Spleen (tissue), 11 donors: ENCODE results near the gene HCFC1R1. TPM values are rescaled to one million over a fixed set of nuclear protein-coding genes. Genes with fewer than 3 reads are reported as not detected.

Experiments used
- DNase-seq: peaks from one replicate; pipeline ENCODE4 v3.0.0-alpha.2; 2020
- H3K27ac ChIP-seq, 8 donors: fragments of 200-600 bp; sonication (generic) in 7 of 8; 1 replicate in 4 of 8; 2 replicates in 4 of 8; pipeline versions ENCODE4 v1.5.0 to v1.8.0; 2016 to 2021; ENCODE audit warnings: inconsistent platforms in 4 of 8, mild to moderate bottlenecking in 4 of 8, moderate library complexity in 1 of 8
- H3K27me3 ChIP-seq, 7 donors: fragments of 200-600 bp; sonication (generic) in 6 of 7; replicated peaks in 1 of 7; 1 replicate in 4 of 7; 2 replicates in 3 of 7; pipeline versions ENCODE4 v1.5.0 to v1.8.0; 2016 to 2021; ENCODE audit warnings: inconsistent platforms in 3 of 7, mild to moderate bottlenecking in 1 of 7
- H3K36me3 ChIP-seq, 6 donors: fragments of 200-600 bp; sonication (generic) in 5 of 6; 1 replicate in 4 of 6; 2 replicates in 2 of 6; pipeline versions ENCODE4 v1.5.0 to v1.8.0; 2016 to 2021; ENCODE audit warnings: inconsistent platforms in 2 of 6
- H3K4me1 ChIP-seq, 6 donors: fragments of 200-600 bp; sonication (generic) in 5 of 6; 1 replicate in 3 of 6; 2 replicates in 3 of 6; pipeline versions ENCODE4 v1.5.0 to v1.8.0; 2016 to 2021; ENCODE audit warnings: inconsistent platforms in 3 of 6
- H3K4me3 ChIP-seq, 8 donors: fragments of 200-600 bp; sonication (generic) in 7 of 8; 1 replicate in 4 of 8; 2 replicates in 4 of 8; pipeline versions ENCODE4 v1.5.0 to v1.8.0; 2016 to 2021; ENCODE audit warnings: inconsistent platforms in 4 of 8, mild to moderate bottlenecking in 4 of 8, moderate library complexity in 2 of 8
- H3K9me3 ChIP-seq, 8 donors: fragments of 200-600 bp; sonication (generic) in 7 of 8; 1 replicate in 4 of 8; 2 replicates in 4 of 8; pipeline versions ENCODE4 v1.5.0 to v1.8.0; 2016 to 2021; ENCODE audit warnings: inconsistent platforms in 4 of 8
- POLR2A ChIP-seq, 3 donors: fragments of 450-650 bp; IDR thresholded peaks; one replicate each; pipeline ENCODE4 v1.5.1; 2017; ENCODE audit warnings: antibody characterized with exemption in 3 of 3, mild to moderate bottlenecking in 1 of 3
- POLR2AphosphoS5 ChIP-seq, 3 donors: sonication (generic); formaldehyde crosslinking; IDR thresholded peaks; one replicate each; pipeline ENCODE4 v1.5.1; 2017; ENCODE audit warnings: antibody characterized with exemption in 3 of 3
- WGBS, 5 donors: extraction: QIAGEN DNeasy Blood & Tissue Kit in 3 of 5; methylation state at CpG; one replicate each; pipeline versions ENCODE4 v1.1.5 to v1.1.7; 2013 to 2018; 5-methylcytosine and 5-hydroxymethylcytosine counted together
- intact Hi-C: fragments of 100-400 bp; cut with DNase I; formaldehyde crosslinking; loops from one replicate; pipeline ENCODE4 v1.15.0; 2023; ENCODE audit warnings: low total_unique reads
- polyA plus RNA-seq, 3 donors: library from polyadenylated mRNA; stranded (reverse); fragments of 200-250 nt; gene quantifications; one replicate each; pipeline ENCODE4 v1.2.1, GENCODE V29; 2013
- total RNA-seq, 7 donors: library from RNA; depleted of rRNA in 3 of 7; stranded (reverse); fragments of >200 nt in 3 of 7; fragmentation: NEBNext Ultra II Directional in 4 of 7; extraction: Animal tissue kit (Norgen Biotek cat#: 25700) in 4 of 7; gene quantifications; one replicate each; pipeline versions ENCODE4 v1.1.0 to v1.2.1, GENCODE V29; 2016 to 2021
- TF ChIP-seq, protein P1 (sequence below), 11 experiments: fragments of 200-600 bp in 7 of 11; fragments of 450-650 bp in 4 of 11; sonication (generic) in 4 of 11; IDR thresholded peaks in 8 of 11; conservative IDR thresholded peaks in 3 of 11; 1 replicate in 7 of 11; 2 replicates in 4 of 11; pipeline versions ENCODE4 v1.4.0 to v1.8.0; 2016 to 2021; ENCODE audit warnings: antibody characterized with exemption in 11 of 11, inconsistent platforms in 4 of 11, mild to moderate bottlenecking in 1 of 11
- donor health status: healthy with polysubstance abuse.
- donor health status: DM: no; HTN: no; CAD: no; lungs with moderate emphysema.
- donor health status: DM: no; HTN: no; CAD: no.
- donor health status: Bipolar disorder and iron deficiency.
- donor health status: healthy.
- donor health status: DM: no; HTN: no; CAD: no.
- donor health status: DM: yes; HTN: yes; CAD: no.

HCFC1R1 gene
- total and polyA plus RNA-seq, 10 donors, result 15.5 to 74.5 (median 27.2) TPM

DNA sequence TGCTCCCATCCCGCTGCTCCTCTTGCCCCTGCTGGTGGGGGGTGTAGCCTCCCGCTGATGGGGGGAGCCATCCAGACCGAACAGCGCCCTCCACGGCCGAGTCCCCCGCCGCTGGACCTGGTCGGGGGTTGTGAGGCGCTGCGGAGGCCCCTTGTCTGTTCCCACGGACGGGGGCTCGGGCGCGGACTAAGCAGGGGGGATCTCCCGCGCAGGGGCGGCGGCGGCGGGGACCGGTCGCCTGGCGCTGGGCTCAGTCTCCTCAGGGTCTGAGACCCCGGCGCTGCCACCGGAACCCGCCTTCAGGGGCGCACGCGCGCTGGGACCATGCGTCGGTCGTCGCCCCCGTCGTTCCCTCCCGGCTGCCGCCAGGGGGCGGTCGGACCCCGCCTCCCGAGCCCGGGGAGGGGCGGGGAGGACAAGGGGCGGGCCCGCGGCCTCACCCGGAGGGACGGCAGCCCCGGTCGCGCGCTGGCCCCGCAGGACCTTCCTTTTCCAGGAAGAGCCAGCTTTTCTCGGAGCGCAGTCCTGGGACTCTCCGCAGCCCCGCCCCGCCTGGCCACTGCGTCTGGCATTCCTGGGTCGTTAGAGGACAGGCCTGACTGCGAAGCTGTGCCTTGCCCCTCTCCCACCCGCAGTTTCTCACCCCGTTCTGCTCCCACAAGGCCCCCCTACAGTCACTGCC, 35.4 kb upstream of the HCFC1R1 start:
- peak overlapping the region; percentile 71 to 97 (median 80) for H3K4me3 ChIP-seq
- intact Hi-C loops, result loop anchor here (5.0 to 10.0 kb wide), 2 partner anchors 68 to 106 kb away; no protein-coding TSS in a partner anchor
- H3K4me1 ChIP-seq, result peaks cover 21 to 98% (median 63%) of the 10 kb centered on the region in 6 donors

DNA sequence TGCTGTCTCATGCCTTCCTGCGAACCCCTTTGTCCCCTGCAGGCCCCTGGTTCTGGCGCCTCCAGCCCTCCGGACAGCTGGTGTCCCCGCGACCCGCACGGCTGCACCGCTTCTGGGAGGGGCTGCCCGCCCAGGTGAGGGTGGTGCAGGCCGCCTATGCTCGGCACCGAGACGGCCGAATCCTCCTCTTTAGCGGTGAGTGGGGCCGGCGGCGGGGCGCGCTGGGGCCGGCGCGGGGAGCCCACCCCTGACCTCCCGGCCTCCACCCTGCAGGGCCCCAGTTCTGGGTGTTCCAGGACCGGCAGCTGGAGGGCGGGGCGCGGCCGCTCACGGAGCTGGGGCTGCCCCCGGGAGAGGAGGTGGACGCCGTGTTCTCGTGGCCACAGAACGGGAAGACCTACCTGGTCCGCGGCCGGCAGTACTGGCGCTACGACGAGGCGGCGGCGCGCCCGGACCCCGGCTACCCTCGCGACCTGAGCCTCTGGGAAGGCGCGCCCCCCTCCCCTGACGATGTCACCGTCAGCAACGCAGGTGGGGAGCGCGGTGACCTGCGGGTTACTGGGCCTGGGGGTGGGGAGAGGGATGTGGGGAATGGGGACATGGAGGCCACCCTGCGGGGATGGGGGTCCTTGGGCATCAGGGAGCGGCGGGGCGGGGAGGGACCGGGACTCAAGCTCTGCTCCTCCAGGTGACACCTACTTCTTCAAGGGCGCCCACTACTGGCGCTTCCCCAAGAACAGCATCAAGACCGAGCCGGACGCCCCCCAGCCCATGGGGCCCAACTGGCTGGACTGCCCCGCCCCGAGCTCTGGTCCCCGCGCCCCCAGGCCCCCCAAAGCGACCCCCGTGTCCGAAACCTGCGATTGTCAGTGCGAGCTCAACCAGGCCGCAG, 34.6 kb upstream of the HCFC1R1 start:
- 7 to 11% (median 8%) methylated on average over 21 to 77 of the region's 77 CpGs for WGBS, 5 donors
- H3K4me3 ChIP-seq, result peak overlapping the region; percentile 71 to 97 (median 80)
- TF ChIP-seq POLR2A (IDR thresholded peaks at IDR 0.05) (no peak), POLR2AphosphoS5 (IDR thresholded peaks at IDR 0.05) (peak in 2 of 3 donors; percentile 8 to 68)
- TF ChIP-seq, protein P1, sequence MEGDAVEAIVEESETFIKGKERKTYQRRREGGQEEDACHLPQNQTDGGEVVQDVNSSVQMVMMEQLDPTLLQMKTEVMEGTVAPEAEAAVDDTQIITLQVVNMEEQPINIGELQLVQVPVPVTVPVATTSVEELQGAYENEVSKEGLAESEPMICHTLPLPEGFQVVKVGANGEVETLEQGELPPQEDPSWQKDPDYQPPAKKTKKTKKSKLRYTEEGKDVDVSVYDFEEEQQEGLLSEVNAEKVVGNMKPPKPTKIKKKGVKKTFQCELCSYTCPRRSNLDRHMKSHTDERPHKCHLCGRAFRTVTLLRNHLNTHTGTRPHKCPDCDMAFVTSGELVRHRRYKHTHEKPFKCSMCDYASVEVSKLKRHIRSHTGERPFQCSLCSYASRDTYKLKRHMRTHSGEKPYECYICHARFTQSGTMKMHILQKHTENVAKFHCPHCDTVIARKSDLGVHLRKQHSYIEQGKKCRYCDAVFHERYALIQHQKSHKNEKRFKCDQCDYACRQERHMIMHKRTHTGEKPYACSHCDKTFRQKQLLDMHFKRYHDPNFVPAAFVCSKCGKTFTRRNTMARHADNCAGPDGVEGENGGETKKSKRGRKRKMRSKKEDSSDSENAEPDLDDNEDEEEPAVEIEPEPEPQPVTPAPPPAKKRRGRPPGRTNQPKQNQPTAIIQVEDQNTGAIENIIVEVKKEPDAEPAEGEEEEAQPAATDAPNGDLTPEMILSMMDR (IDR thresholded peaks at IDR 0.05 in 8 of 11, conservative IDR thresholded peaks at IDR 0.05 in 3 of 11), result peak in 1 of 11 experiments; percentile 10

More for the DNA sequence above, 35.4 kb upstream of the HCFC1R1 start:
- TF ChIP-seq, protein P1 (IDR thresholded peaks at IDR 0.05 in 8 of 11, conservative IDR thresholded peaks at IDR 0.05 in 3 of 11), result peak; percentile 83 to 99 (median 97)
- TF ChIP-seq POLR2A (IDR thresholded peaks at IDR 0.05) (peak in 1 of 3 donors; percentile 17), POLR2AphosphoS5 (IDR thresholded peaks at IDR 0.05) (peak; percentile 85 to 91 (median 86))
- WGBS, 5 donors, result 0 to 2% (median 1%) methylated on average over 13 to 67 of the region's 67 CpGs
- Histone ChIP-seq H3K9me3 (no peaks in the 10 kb centered on the region), H3K27me3 (no peaks in the 10 kb centered on the region), H3K36me3 (peaks cover 0 to 39% (median 0%) of the 10 kb centered on the region in 6 donors), H3K27ac (peak overlapping the region; percentile 86 to 96 (median 90))
- DNase-seq, result peak; percentile 98

DNA sequence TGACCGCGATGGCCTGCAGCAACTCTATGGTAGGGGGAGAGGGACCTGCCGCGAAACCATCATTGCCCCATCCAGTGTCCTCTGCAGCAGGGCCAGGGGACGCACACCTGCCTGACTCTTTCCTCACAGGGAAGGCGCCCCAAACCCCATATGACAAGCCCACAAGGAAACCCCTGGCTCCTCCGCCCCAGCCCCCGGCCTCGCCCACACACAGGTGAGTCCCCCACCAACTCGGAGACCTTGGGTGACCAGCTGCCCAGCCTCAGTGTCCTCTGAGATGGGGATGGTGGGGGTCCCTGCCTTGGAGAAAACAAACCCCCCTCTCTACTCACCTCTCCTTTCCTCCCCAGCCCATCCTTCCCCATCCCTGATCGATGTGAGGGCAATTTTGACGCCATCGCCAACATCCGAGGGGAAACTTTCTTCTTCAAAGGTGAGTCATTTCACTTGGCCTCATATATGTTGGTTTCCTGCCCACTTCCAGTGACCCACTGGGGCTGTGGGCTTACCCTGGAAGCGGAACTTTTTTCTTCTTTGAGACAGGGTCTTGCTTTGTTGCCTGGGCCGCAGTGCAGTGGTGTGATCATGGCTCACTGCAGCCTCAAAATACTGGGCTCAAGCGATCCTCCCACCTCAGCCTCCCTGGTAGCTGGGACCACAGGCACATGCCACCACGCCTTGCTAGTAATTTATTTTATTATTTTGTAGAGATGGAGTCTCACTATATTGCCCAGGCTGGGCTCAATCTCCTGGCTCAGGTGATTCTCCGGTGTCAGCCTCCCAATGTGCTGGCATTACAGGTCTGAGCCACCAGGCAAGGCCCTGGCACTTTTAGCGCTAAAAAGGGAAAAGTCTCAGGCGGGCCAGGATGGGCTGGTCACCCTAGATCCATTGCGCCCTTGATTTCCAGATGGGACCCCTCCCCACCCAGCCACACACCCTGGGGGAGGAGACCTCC, 33.7 kb upstream of the HCFC1R1 start:
- Histone ChIP-seq H3K4me1 (peaks cover 21 to 87% (median 63%) of the 10 kb centered on the region in 6 donors), H3K27ac (peak overlapping the region in 7 of 8 donors; percentile 86 to 96 (median 92)), H3K9me3 (no peaks in the 10 kb centered on the region), H3K27me3 (no peaks in the 10 kb centered on the region), H3K36me3 (peaks cover 0 to 44% (median 0%) of the 10 kb centered on the region in 6 donors), H3K4me3 (peak overlapping the region; percentile 71 to 97 (median 80))
- TF ChIP-seq POLR2AphosphoS5 (IDR thresholded peaks at IDR 0.05), result peak in 1 of 3 donors; percentile 31
- TF ChIP-seq POLR2A (IDR thresholded peaks at IDR 0.05), result no peak
- intact Hi-C loops, result loop anchor here (5.0 to 10.0 kb wide), 2 partner anchors 70 to 107 kb away; no protein-coding TSS in a partner anchor
- 87 to 92% (median 91%) methylated on average over 21 to 22 of the region's 22 CpGs for WGBS, 5 donors
- DNase-seq, result peak; percentile 80

More for the DNA sequence above, 34.6 kb upstream of the HCFC1R1 start:
- H3K9me3 ChIP-seq, result no peaks in the 10 kb centered on the region
- peaks cover 21 to 95% (median 63%) of the 10 kb centered on the region in 6 donors for H3K4me1 ChIP-seq
- peak overlapping the region; percentile 86 to 96 (median 90) for H3K27ac ChIP-seq
- DNase-seq, result peak; percentile 91
- no peaks in the 10 kb centered on the region for H3K27me3 ChIP-seq
- H3K36me3 ChIP-seq, result peaks cover 0 to 44% (median 0%) of the 10 kb centered on the region in 6 donors
- intact Hi-C loops, result loop anchor here (5.0 to 10.0 kb wide), 2 partner anchors 69 to 106 kb away; no protein-coding TSS in a partner anchor
